Fibroblast of peridontal ligament (primary cell): ENCODE data around the gene LMAN1.

Experiments
- DNase-seq: peaks from one replicate; pipeline ENCODE4 v3.0.0-alpha.2; 2010; ENCODE audit errors: extremely low read depth

Gene LMAN1

GRCh38 chr18:59358712-59359575 lies at the start of gene LMAN1:
LMAN1 (minus strand) TSS chr18:59359265; CDS start chr18:59359244, 21 bp downstream.
- peak; percentile 89 for DNase-seq

GRCh38 chr18:59402432-59403090 lies 43.5 kb upstream of the LMAN1 start:
- peak; percentile 73 for DNase-seq

GRCh38 chr18:59400407-59400806 lies 41.3 kb upstream of the LMAN1 start:
- DNase-seq, result no peak

- no peak for DNase-seq
Measured at GRCh38 chr18:59395226-59396175, 36.4 kb upstream of the LMAN1 start.

GRCh38 chr18:59393381-59393780 lies 34.3 kb upstream of the LMAN1 start:
- no peak for DNase-seq

GRCh38 chr18:59388817-59389216 lies 29.8 kb upstream of the LMAN1 start:
- DNase-seq, result no peak

- DNase-seq, result no peak
Measured at GRCh38 chr18:59387687-59388565, 28.9 kb upstream of the LMAN1 start.

- DNase-seq, result no peak
Measured at GRCh38 chr18:59386909-59387686, 28.0 kb upstream of the LMAN1 start.

- DNase-seq, result no peak
Measured at GRCh38 chr18:59385191-59385590, 26.1 kb upstream of the LMAN1 start.

- DNase-seq, result no peak
Measured at GRCh38 chr18:59383851-59384250, 24.8 kb upstream of the LMAN1 start.

GRCh38 chr18:59382383-59382782 lies 23.3 kb upstream of the LMAN1 start:
- no peak for DNase-seq

GRCh38 chr18:59381949-59382348 lies 22.9 kb upstream of the LMAN1 start:
- DNase-seq, result no peak

- DNase-seq, result no peak
Measured at GRCh38 chr18:59380706-59381105, 21.6 kb upstream of the LMAN1 start.

- DNase-seq, result peak; percentile 84
Measured at GRCh38 chr18:59379772-59380522, 20.9 kb upstream of the LMAN1 start.

GRCh38 chr18:59377613-59378337 lies 18.7 kb upstream of the LMAN1 start:
- DNase-seq, result no peak

- DNase-seq, result no peak
Measured at GRCh38 chr18:59376351-59376935, 17.4 kb upstream of the LMAN1 start.

- DNase-seq, result no peak
Measured at GRCh38 chr18:59374128-59374527, 15.1 kb upstream of the LMAN1 start.

- no peak for DNase-seq
Measured at GRCh38 chr18:59372975-59373374, 13.9 kb upstream of the LMAN1 start.
